OCI-LY1 (cell line): ENCODE results near the gene VWA3B.

Experiments used
- H2AFZ ChIP-seq: fragments of 200-600 bp; sonication (generic), shearing (Covaris generic); 2 replicates; pipeline ENCODE4 v1.6.0; 2014; ENCODE audit warnings: antibody characterized with exemption, mild to moderate bottlenecking, low read length
- H3F3A ChIP-seq: fragments of 200-600 bp; sonication (generic), shearing (Covaris generic); 2 replicates; pipeline ENCODE4 v1.6.0; 2014; ENCODE audit warnings: mild to moderate bottlenecking, antibody characterized with exemption, low read length, moderate library complexity; ENCODE audit not compliant: insufficient read depth
- H3K27ac ChIP-seq: fragments of 200-600 bp; sonication (generic); 2 replicates; pipeline ENCODE4 v1.5.1; 2014; ENCODE audit warnings: low read length, mixed run types, mild to moderate bottlenecking, low read depth; ENCODE audit not compliant: poor library complexity, severe bottlenecking
- H3K27me3 ChIP-seq: fragments of 200-600 bp; sonication (generic); 2 replicates; pipeline ENCODE4 v1.6.0; 2014; ENCODE audit warnings: antibody characterized with exemption, mild to moderate bottlenecking, low read length, moderate library complexity; ENCODE audit not compliant: insufficient read depth
- H3K36me3 ChIP-seq: fragments of 200-600 bp; sonication (generic); 2 replicates; pipeline ENCODE4 v1.6.1; 2014; ENCODE audit warnings: mild to moderate bottlenecking, antibody characterized with exemption, low read length, moderate library complexity, mixed read lengths; ENCODE audit not compliant: insufficient read depth
- H3K4me1 ChIP-seq: fragments of 200-600 bp; sonication (generic); 2 replicates; pipeline ENCODE4 v1.5.1; 2014; ENCODE audit warnings: mild to moderate bottlenecking, low read length, moderate library complexity; ENCODE audit not compliant: insufficient read depth, severe bottlenecking
- H3K4me2 ChIP-seq: fragments of 200-600 bp; sonication (generic), shearing (Covaris generic); 2 replicates; pipeline ENCODE4 v1.6.1; 2014; ENCODE audit warnings: low read length
- H3K4me3 ChIP-seq: fragments of 200-600 bp; sonication (generic); 2 replicates; pipeline ENCODE4 v1.5.1; 2014; ENCODE audit warnings: low read length, low read depth, mild to moderate bottlenecking, mixed read lengths; ENCODE audit not compliant: poor library complexity, severe bottlenecking
- H3K79me2 ChIP-seq: fragments of 200-600 bp; shearing (Covaris generic); 2 replicates; pipeline ENCODE4 v1.6.1; 2016; ENCODE audit warnings: mixed run types, low read length, mixed read lengths; ENCODE audit not compliant: insufficient read depth
- H3K9ac ChIP-seq: fragments of 200-600 bp; sonication (generic), shearing (Covaris generic); 2 replicates; pipeline ENCODE4 v1.6.1; 2014; ENCODE audit warnings: mild to moderate bottlenecking, low read length, mixed read lengths
- H3K9me2 ChIP-seq: fragments of 200-600 bp; sonication (generic), shearing (Covaris generic); 2 replicates; pipeline ENCODE4 v1.6.1; 2014; ENCODE audit warnings: low read depth, mild to moderate bottlenecking, low read length, mixed read lengths
- H3K9me3 ChIP-seq: fragments of 200-600 bp; shearing (Covaris generic); 2 replicates; pipeline ENCODE4 v1.6.1; 2014; ENCODE audit warnings: low read length, mixed read lengths
- H4K20me1 ChIP-seq: fragments of 200-600 bp; sonication (generic), shearing (Covaris generic); 2 replicates; pipeline ENCODE4 v1.6.0; 2016; ENCODE audit warnings: mild to moderate bottlenecking, low read length; ENCODE audit not compliant: insufficient read depth
- CTCF ChIP-seq: fragments of 200-600 bp; sonication (generic), shearing (Covaris generic); IDR thresholded peaks from 2 replicates; pipeline ENCODE4 v1.5.1; 2017; ENCODE audit warnings: mild to moderate bottlenecking, antibody characterized with exemption, low read length, moderate library complexity, mixed read lengths
- EZH2 ChIP-seq: fragments of 200-600 bp; sonication (generic), shearing (Covaris generic); IDR thresholded peaks from 2 replicates; pipeline ENCODE4 v1.8.0; 2017; ENCODE audit warnings: borderline replicate concordance, mixed run types, mild to moderate bottlenecking, antibody characterized with exemption, low read length, moderate library complexity, mixed read lengths

VWA3B gene

GRCh38 chr2:98172150-98172765 is 85.3 kb downstream of the VWA3B start:
- Histone ChIP-seq H3F3A (no peaks in the 10 kb centered on the region), H4K20me1 (no peaks in the 10 kb centered on the region), H3K27me3 (no peaks in the 10 kb centered on the region; the same call in 1 of the 2 replicates), H3K9me2 (no peaks in the 10 kb centered on the region), H3K4me2 (no peak overlapping the region), H2AFZ (no peak overlapping the region), H3K27ac (no peak overlapping the region), H3K79me2 (no peaks in the 10 kb centered on the region), H3K36me3 (no peaks in the 10 kb centered on the region), H3K4me1 (no peaks in the 10 kb centered on the region), H3K4me3 (no peak overlapping the region), H3K9me3 (no peaks in the 10 kb centered on the region), H3K9ac (no peak overlapping the region)
- TF ChIP-seq EZH2 (no peak), CTCF (no peak)

DNA sequence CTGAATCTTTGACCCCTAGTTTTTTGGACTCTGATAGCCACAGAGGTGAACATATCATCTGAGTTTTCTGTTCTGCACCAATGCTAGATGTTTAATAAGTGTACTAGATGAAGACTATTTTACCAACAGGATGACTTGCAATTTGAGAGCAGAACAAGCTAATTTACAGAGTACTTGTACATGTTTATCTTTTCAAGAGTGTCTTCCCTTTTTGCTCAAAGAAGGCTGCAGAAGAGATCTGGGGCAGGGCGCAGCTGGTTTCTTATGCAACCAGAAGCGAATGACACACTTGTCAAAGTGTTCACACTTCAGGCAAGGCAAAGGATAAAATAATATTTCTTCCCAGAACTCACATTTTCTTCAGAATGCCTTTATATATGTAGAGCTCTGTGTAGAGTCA is 86.0 kb downstream of the VWA3B start:
- H4K20me1 ChIP-seq: no peaks in the 10 kb centered on the region
- no peak overlapping the region for H3K4me3 ChIP-seq
- no peak overlapping the region for H2AFZ ChIP-seq
- no peak overlapping the region for H3K4me2 ChIP-seq
- H3K27me3 ChIP-seq: no peaks in the 10 kb centered on the region; the same call in 1 of the 2 replicates
- H3F3A ChIP-seq: no peaks in the 10 kb centered on the region
- H3K27ac ChIP-seq: no peak overlapping the region
- no peaks in the 10 kb centered on the region for H3K9me2 ChIP-seq
- TF ChIP-seq EZH2 (no peak), CTCF (no peak)
- H3K36me3 ChIP-seq: no peaks in the 10 kb centered on the region
- no peak overlapping the region for H3K9ac ChIP-seq
- H3K79me2 ChIP-seq: no peaks in the 10 kb centered on the region
- no peaks in the 10 kb centered on the region for H3K4me1 ChIP-seq
- no peaks in the 10 kb centered on the region for H3K9me3 ChIP-seq

DNA sequence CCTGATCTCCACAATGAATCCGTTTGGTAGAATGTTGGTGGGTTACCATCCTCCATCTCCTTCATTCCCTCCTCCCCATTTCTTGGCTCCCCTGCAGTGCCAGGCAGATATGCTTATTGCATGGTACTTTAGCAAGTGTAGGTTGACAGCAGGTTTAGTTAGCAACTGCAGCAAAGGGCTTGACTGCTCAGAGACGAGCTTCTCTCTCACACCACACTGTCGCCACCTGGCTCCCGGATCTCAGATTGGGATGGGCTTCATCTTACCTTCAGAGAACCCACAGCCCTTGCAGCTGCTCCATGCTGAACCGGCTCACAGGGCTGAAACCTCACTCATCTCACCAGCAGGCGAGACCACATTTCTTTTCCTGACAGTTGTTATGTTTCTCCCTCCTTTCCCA is 88.8 kb downstream of the VWA3B start:
- no peaks in the 10 kb centered on the region for H3K4me1 ChIP-seq
- H2AFZ ChIP-seq: no peak overlapping the region
- no peaks in the 10 kb centered on the region for H3K36me3 ChIP-seq
- no peak overlapping the region for H3K4me3 ChIP-seq
- no peak overlapping the region for H3K9ac ChIP-seq
- no peak overlapping the region for H3K4me2 ChIP-seq
- H3K9me2 ChIP-seq: no peaks in the 10 kb centered on the region
- no peaks in the 10 kb centered on the region for H3K9me3 ChIP-seq
- H4K20me1 ChIP-seq: no peaks in the 10 kb centered on the region
- H3K27ac ChIP-seq: no peak overlapping the region
- TF ChIP-seq EZH2 (no peak), CTCF (peak; percentile 38; the same call in 1 of the 2 replicates)
- H3F3A ChIP-seq: no peaks in the 10 kb centered on the region
- H3K79me2 ChIP-seq: no peaks in the 10 kb centered on the region
- H3K27me3 ChIP-seq: no peaks in the 10 kb centered on the region; the same call in 1 of the 2 replicates
